ENCODE results near the gene COL8A1. TPM values are rescaled to one million over a fixed set of nuclear protein-coding genes. Genes with fewer than 3 reads are reported as not detected.

The COL8A1 gene
- polyA plus RNA-seq, 12 donors, result 0.40 to 3.7 (median 0.70) TPM; not detected in 1

- no peak for DNase-seq
Observed at GRCh38 chr3:99637368-99638111, 854 bp upstream of the COL8A1 start.

GRCh38 chr3:99639579-99639978, 1.2 kb downstream of the COL8A1 start:
- DNase-seq, result no peak

GRCh38 chr3:99640214-99640851, 1.9 kb downstream of the COL8A1 start:
- DNase-seq, result no peak

GRCh38 chr3:99641480-99641879, 3.1 kb downstream of the COL8A1 start:
- DNase-seq, result no peak

- no peak for DNase-seq
Observed at GRCh38 chr3:99641982-99642381, 3.6 kb downstream of the COL8A1 start.

- no peak for DNase-seq
Observed at GRCh38 chr3:99644017-99644416, 5.6 kb downstream of the COL8A1 start.

- DNase-seq, result no peak
Observed at GRCh38 chr3:99644746-99645145, 6.4 kb downstream of the COL8A1 start.

GRCh38 chr3:99645277-99646106, 7.1 kb downstream of the COL8A1 start:
- DNase-seq, result no peak

GRCh38 chr3:99646107-99646435, 7.7 kb downstream of the COL8A1 start:
- DNase-seq, result no peak

- DNase-seq, result no peak
Observed at GRCh38 chr3:99647081-99647480, 8.7 kb downstream of the COL8A1 start.

GRCh38 chr3:99648101-99648500, 9.7 kb downstream of the COL8A1 start:
- no peak for DNase-seq

- no peak for DNase-seq
Observed at GRCh38 chr3:99648516-99648915, 10.1 kb downstream of the COL8A1 start.

GRCh38 chr3:99651531-99651930, 13.1 kb downstream of the COL8A1 start:
- DNase-seq, result no peak

GRCh38 chr3:99656624-99657023, 18.2 kb downstream of the COL8A1 start:
- DNase-seq, result no peak

- no peak for DNase-seq
Observed at GRCh38 chr3:99658274-99658673, 19.9 kb downstream of the COL8A1 start.

GRCh38 chr3:99659032-99659431, 20.6 kb downstream of the COL8A1 start:
- DNase-seq, result no peak

- DNase-seq, result no peak
Observed at GRCh38 chr3:99659951-99660350, 21.6 kb downstream of the COL8A1 start.

GRCh38 chr3:99662838-99663570, 24.6 kb downstream of the COL8A1 start:
- DNase-seq, result no peak

- no peak for DNase-seq
Observed at GRCh38 chr3:99663977-99664376, 25.6 kb downstream of the COL8A1 start.

- DNase-seq, result no peak
Observed at GRCh38 chr3:99665017-99665416, 26.6 kb downstream of the COL8A1 start.

- DNase-seq, result no peak
Observed at GRCh38 chr3:99666201-99666600, 27.8 kb downstream of the COL8A1 start.

GRCh38 chr3:99668044-99668443, 29.6 kb downstream of the COL8A1 start:
- no peak for DNase-seq

All from muscle of arm (tissue), 12 donors.